T-cell (primary cell): ENCODE data around the gene MEP1B. TPM values are rescaled to one million over a fixed set of nuclear protein-coding genes. Genes with fewer than 3 reads are reported as not detected.

Source experiments
- ATAC-seq, 4 experiments: fragments of 200-7000 bp in 3 of 4; fragments of 150-1000 bp in 1 of 4; cut with Tn5 transposase; replicated peaks in 1 of 4; 1 replicate in 3 of 4; 2 replicates in 1 of 4; pipeline ENCODE4 v1.10.0; 2021; ENCODE audit warnings: moderate library complexity in 3 of 4, mild to moderate bottlenecking in 2 of 4, moderate number of reproducible peaks in 1 of 4
- CTCF ChIA-PET, 2 donors: fragments of 300-600 bp; sonication (Branson Sonifier 250); formaldehyde crosslinking; loops; one replicate each; lab custom pipeline; 2022; ENCODE audit warnings: antibody characterized with exemption in 2 of 2; lab: Charles Lee
- POLR2A ChIA-PET, 2 donors: fragments of 300-600 bp; sonication (Branson Sonifier 250); formaldehyde crosslinking; loops; one replicate each; lab custom pipeline; 2022; ENCODE audit warnings: antibody characterized with exemption in 2 of 2; lab: Charles Lee
- DNase-seq, 35 experiments: peaks; one replicate each; pipeline versions ENCODE4 v3.0.0 to v3.0.0-alpha.2; 2013 to 2023
- H3K27ac ChIP-seq: one replicate; pipeline ENCODE4 v1.5.1; 2013; ENCODE audit warnings: low read length
- H3K27me3 ChIP-seq, 2 experiments: replicated peaks in 1 of 2; 1 replicate in 1 of 2; 2 replicates in 1 of 2; pipeline versions ENCODE4 v1.6.1 to v1.7.0; 2013; ENCODE audit warnings: low read length in 1 of 2, mixed read lengths in 1 of 2; ENCODE audit not compliant: control insufficient read depth in 2 of 2, insufficient read depth in 2 of 2; ENCODE audit errors: extremely low read depth in 1 of 2
- H3K36me3 ChIP-seq, 2 donors: 1 replicate in 1 of 2; 2 replicates in 1 of 2; pipeline versions ENCODE4 v1.6.1 to v1.7.0; 2013; ENCODE audit warnings: low read length in 1 of 2; ENCODE audit not compliant: control insufficient read depth in 2 of 2, insufficient read depth in 1 of 2; ENCODE audit errors: extremely low read depth in 1 of 2
- H3K4me1 ChIP-seq, 2 experiments: 1 replicate in 1 of 2; 2 replicates in 1 of 2; pipeline versions ENCODE4 v1.6.1 to v1.7.0; 2013; ENCODE audit warnings: low read length in 2 of 2, mixed read lengths in 1 of 2; ENCODE audit not compliant: insufficient read depth in 2 of 2, control insufficient read depth in 1 of 2; ENCODE audit errors: extremely low read depth in 1 of 2
- H3K4me3 ChIP-seq, 2 donors: 1 replicate in 1 of 2; 2 replicates in 1 of 2; pipeline versions ENCODE4 v1.5.1 to v1.7.0; 2013; ENCODE audit warnings: mild to moderate bottlenecking in 2 of 2, low read length in 1 of 2, moderate library complexity in 1 of 2; ENCODE audit not compliant: control insufficient read depth in 1 of 2; ENCODE audit errors: extremely low read depth in 1 of 2
- H3K9me3 ChIP-seq: 2 replicates; pipeline ENCODE4 v1.7.0; 2013
- H3K27ac Mint-ChIP-seq, 2 donors: one replicate each; pipeline ENCODE4 v1.8.0; 2020 to 2021; ENCODE audit warnings: mild to moderate bottlenecking in 2 of 2, mixed read lengths in 2 of 2
- H3K27me3 Mint-ChIP-seq, 2 donors: one replicate each; pipeline ENCODE4 v1.8.0; 2021 to 2022; ENCODE audit warnings: mixed read lengths in 2 of 2
- H3K36me3 Mint-ChIP-seq: one replicate; pipeline ENCODE4 v1.8.0; 2021; ENCODE audit warnings: mixed read lengths
- H3K4me1 Mint-ChIP-seq, 3 donors: one replicate each; pipeline ENCODE4 v1.8.0; 2020 to 2022; ENCODE audit warnings: mixed read lengths in 3 of 3, mild to moderate bottlenecking in 1 of 3
- H3K4me3 Mint-ChIP-seq, 3 donors: one replicate each; pipeline ENCODE4 v1.8.0; 2020 to 2022; ENCODE audit warnings: mild to moderate bottlenecking in 3 of 3, mixed read lengths in 3 of 3, moderate library complexity in 3 of 3
- H3K9me3 Mint-ChIP-seq, 3 donors: one replicate each; pipeline ENCODE4 v1.8.0; 2020 to 2022; ENCODE audit warnings: mixed read lengths in 3 of 3
- WGBS: methylation state at CpG from one replicate; pipeline ENCODE4 v1.1.5; 2013; ENCODE audit warnings: missing lambda C conversion rate; ENCODE audit not compliant: insufficient coverage; 5-methylcytosine and 5-hydroxymethylcytosine counted together
- total RNA-seq, 35 experiments: library from RNA in 6 of 35; stranded (reverse) in 6 of 35; fragments of 120-200 nt in 1 of 35; gene quantifications; one replicate each; pipeline versions ENCODE4 v1.2.1 to v1.2.4 and lab custom pipeline; 2013 to 2026

The MEP1B gene
- total RNA-seq = under 1 TPM in 1 of 5 donors, not detected in 4; 0.18 TPM
- not detected for total RNA-seq (2013)
- total RNA-seq (lab: John Stamatoyannopoulos, UW) = 0 to 0.25 (median 0.07) reads per million in 29 experiments

- Mint-ChIP-seq H3K9me3 (peaks cover 0 to 9% (median 3%) of the 10 kb centered on the region in 3 donors), H3K4me3 (no peak within 1 kb of the TSS), H3K36me3 (no peaks in the 10 kb centered on the region), H3K4me1 (no peaks in the 10 kb centered on the region), H3K27ac (no peak within 1 kb of the TSS), H3K27me3 (peaks cover 11 to 29% of the 10 kb centered on the region in 2 donors)
- H3K4me1 ChIP-seq = no peaks in the 10 kb centered on the region
- no peaks in the 10 kb centered on the region for H3K9me3 ChIP-seq
- CTCF ChIA-PET = no interaction called here
- DNase-seq = no peak
- ATAC-seq = no peak
- WGBS = no CpG with 5 or more reads among the region's 2 CpGs
- no peaks in the 10 kb centered on the region for H3K36me3 ChIP-seq
- peaks cover 2 to 3% of the 10 kb centered on the region in 2 experiments for H3K27me3 ChIP-seq
- no peak within 1 kb of the TSS for H3K4me3 ChIP-seq
- no peak within 1 kb of the TSS for H3K27ac ChIP-seq
- POLR2A ChIA-PET = interaction anchor here in 1 of 2 donors (0.6 kb wide), 1 partner anchor 18 kb away, joined by 6 read pairs; no protein-coding TSS in a partner anchor
These were observed at the start of gene MEP1B for GRCh38 chr18:32189790-32190189. MEP1B (plus strand) TSS chr18:32190039; CDS start chr18:32190071, 32 bp downstream.

GRCh38 chr18:32148185-32148870, 41.5 kb upstream of the MEP1B start:
- Mint-ChIP-seq H3K36me3 (no peaks in the 10 kb centered on the region), H3K27me3 (no peaks in the 10 kb centered on the region), H3K9me3 (no peaks in the 10 kb centered on the region), H3K27ac (no peak overlapping the region), H3K4me3 (no peak overlapping the region), H3K4me1 (peaks cover 0 to 3% (median 0%) of the 10 kb centered on the region in 3 donors)
- no peak overlapping the region for H3K27ac ChIP-seq
- H3K36me3 ChIP-seq = no peaks in the 10 kb centered on the region
- no peak overlapping the region for H3K4me3 ChIP-seq
- WGBS = no CpG with 5 or more reads among the region's 2 CpGs
- H3K27me3 ChIP-seq = no peaks in the 10 kb centered on the region
- ChIA-PET CTCF (interaction anchor here (0.7 to 1.0 kb wide), 3 partner anchors 10 to 436 kb away, joined by 3 to 15 read pairs (median 5); no protein-coding TSS in a partner anchor), POLR2A (interaction anchor here in 1 of 2 donors (0.5 kb wide), 2 partner anchors 162 to 246 kb away, joined by 4 to 6 read pairs; no protein-coding TSS in a partner anchor)
- DNase-seq (no peak), ATAC-seq (no peak)
- H3K4me1 ChIP-seq = no peaks in the 10 kb centered on the region
- no peaks in the 10 kb centered on the region for H3K9me3 ChIP-seq

GRCh38 chr18:32152705-32153448, 37.0 kb upstream of the MEP1B start:
- Mint-ChIP-seq H3K4me1 (peaks cover 1 to 4% (median 2%) of the 10 kb centered on the region in 3 donors), H3K4me3 (no peak overlapping the region), H3K27ac (no peak overlapping the region), H3K36me3 (no peaks in the 10 kb centered on the region), H3K9me3 (no peaks in the 10 kb centered on the region), H3K27me3 (peaks cover 0 to 4% of the 10 kb centered on the region in 2 donors)
- H3K36me3 ChIP-seq = no peaks in the 10 kb centered on the region
- H3K4me1 ChIP-seq = no peaks in the 10 kb centered on the region
- ATAC-seq = no peak
- H3K9me3 ChIP-seq = no peaks in the 10 kb centered on the region
- DNase-seq = no peak
- POLR2A ChIA-PET = no interaction called here
- H3K27me3 ChIP-seq = peaks cover 0 to 3% of the 10 kb centered on the region in 2 experiments
- H3K4me3 ChIP-seq = no peak overlapping the region
- CTCF ChIA-PET = interaction anchor here in 1 of 2 donors (0.9 kb wide), 1 partner anchor 27 kb away, joined by 3 read pairs; no protein-coding TSS in a partner anchor
- no peak overlapping the region for H3K27ac ChIP-seq
- 83% methylated on average over 1 of the region's 5 CpGs for WGBS

GRCh38 chr18:32156855-32157254, 33.0 kb upstream of the MEP1B start:
- Histone ChIP-seq H3K27ac (no peak overlapping the region), H3K9me3 (no peaks in the 10 kb centered on the region), H3K36me3 (no peaks in the 10 kb centered on the region), H3K4me1 (peaks cover 0 to 4% of the 10 kb centered on the region in 2 experiments), H3K27me3 (peaks cover 0 to 3% of the 10 kb centered on the region in 2 experiments), H3K4me3 (no peak overlapping the region)
- Mint-ChIP-seq H3K36me3 (no peaks in the 10 kb centered on the region), H3K27me3 (peaks cover 0 to 4% of the 10 kb centered on the region in 2 donors), H3K27ac (no peak overlapping the region), H3K4me3 (no peak overlapping the region), H3K4me1 (peaks cover 5 to 9% (median 9%) of the 10 kb centered on the region in 3 donors), H3K9me3 (no peaks in the 10 kb centered on the region)
- ChIA-PET CTCF (interaction anchor here (0.7 to 3.3 kb wide), 10 partner anchors 45 to 400 kb away, joined by 3 to 53 read pairs (median 6); no protein-coding TSS in a partner anchor), POLR2A (no interaction called here)
- DNase-seq (no peak), ATAC-seq (no peak)

- no peaks in the 10 kb centered on the region for H3K9me3 Mint-ChIP-seq
- no peaks in the 10 kb centered on the region for H3K36me3 Mint-ChIP-seq
- Histone ChIP-seq H3K27ac (no peak overlapping the region), H3K27me3 (peaks cover 0 to 3% of the 10 kb centered on the region in 2 experiments), H3K9me3 (no peaks in the 10 kb centered on the region), H3K4me3 (no peak overlapping the region), H3K4me1 (peaks cover 0 to 4% of the 10 kb centered on the region in 2 experiments), H3K36me3 (no peaks in the 10 kb centered on the region)
- H3K27ac Mint-ChIP-seq = no peak overlapping the region
- DNase-seq (no peak), ATAC-seq (no peak)
- H3K4me3 Mint-ChIP-seq = peak overlapping the region in 1 of 3 donors; percentile 68
- WGBS = 78% methylated on average over 3 of the region's 5 CpGs
- H3K4me1 Mint-ChIP-seq = peaks cover 5 to 9% (median 9%) of the 10 kb centered on the region in 3 donors
- ChIA-PET CTCF (interaction anchor here (0.7 to 3.3 kb wide), 14 partner anchors 9 to 400 kb away, joined by 3 to 53 read pairs (median 8); partner anchors contain the start of gene GAREM1 (in 1 of the 2)), POLR2A (interaction anchor here in 1 of 2 donors (0.6 kb wide), 1 partner anchor 423 kb away, joined by 4 read pairs; no protein-coding TSS in a partner anchor)
- H3K27me3 Mint-ChIP-seq = peaks cover 0 to 4% of the 10 kb centered on the region in 2 donors
These were observed 32.3 kb upstream of the MEP1B start for GRCh38 chr18:32157580-32157979.
